Neural cell (in vitro differentiated cells): ENCODE data around the gene UQCR11.

ENCODE experiments used
- EP300 ChIP-seq: fragments of 450-650 bp; conservative IDR thresholded peaks from 2 replicates; pipeline ENCODE4 v1.6.1; 2014; ENCODE audit warnings: antibody characterized with exemption, mild to moderate bottlenecking, moderate library complexity; ENCODE audit not compliant: poor library complexity, severe bottlenecking
- EZH2 ChIP-seq: fragments of 200-600, 300-800 bp; shearing (Covaris generic), sonication (generic); IDR thresholded peaks from 2 replicates; pipeline ENCODE4 v1.6.1; 2014; ENCODE audit warnings: antibody characterized with exemption, low read length, borderline replicate concordance, mild to moderate bottlenecking; ENCODE audit not compliant: insufficient read depth, poor library complexity, severe bottlenecking
- POLR2AphosphoS5 ChIP-seq: IDR thresholded peaks from 2 replicates; pipeline ENCODE4 v1.6.1; 2012
- RAD21 ChIP-seq: fragments of 450-650 bp; conservative IDR thresholded peaks from 2 replicates; pipeline ENCODE4 v1.6.1; 2014; ENCODE audit warnings: antibody characterized with exemption, mild to moderate bottlenecking, moderate library complexity
- SMC3 ChIP-seq: fragments of 450-650 bp; conservative IDR thresholded peaks from 2 replicates; pipeline ENCODE4 v1.6.1; 2014; ENCODE audit warnings: antibody characterized with exemption, mild to moderate bottlenecking, moderate library complexity; ENCODE audit not compliant: poor library complexity
- TAF1 ChIP-seq: IDR thresholded peaks from 2 replicates; pipeline ENCODE4 v1.6.1; 2012; ENCODE audit warnings: low read depth
- TF ChIP-seq, protein P1 (sequence below): fragments of 450-650 bp; IDR thresholded peaks from 2 replicates; pipeline ENCODE4 v1.5.1; 2014; ENCODE audit warnings: antibody characterized with exemption, mild to moderate bottlenecking, moderate library complexity; ENCODE audit not compliant: poor library complexity, severe bottlenecking
- TF ChIP-seq, protein P2 (sequence below): IDR thresholded peaks from 2 replicates; pipeline ENCODE4 v1.6.1; 2012; ENCODE audit warnings: borderline replicate concordance

DNA sequence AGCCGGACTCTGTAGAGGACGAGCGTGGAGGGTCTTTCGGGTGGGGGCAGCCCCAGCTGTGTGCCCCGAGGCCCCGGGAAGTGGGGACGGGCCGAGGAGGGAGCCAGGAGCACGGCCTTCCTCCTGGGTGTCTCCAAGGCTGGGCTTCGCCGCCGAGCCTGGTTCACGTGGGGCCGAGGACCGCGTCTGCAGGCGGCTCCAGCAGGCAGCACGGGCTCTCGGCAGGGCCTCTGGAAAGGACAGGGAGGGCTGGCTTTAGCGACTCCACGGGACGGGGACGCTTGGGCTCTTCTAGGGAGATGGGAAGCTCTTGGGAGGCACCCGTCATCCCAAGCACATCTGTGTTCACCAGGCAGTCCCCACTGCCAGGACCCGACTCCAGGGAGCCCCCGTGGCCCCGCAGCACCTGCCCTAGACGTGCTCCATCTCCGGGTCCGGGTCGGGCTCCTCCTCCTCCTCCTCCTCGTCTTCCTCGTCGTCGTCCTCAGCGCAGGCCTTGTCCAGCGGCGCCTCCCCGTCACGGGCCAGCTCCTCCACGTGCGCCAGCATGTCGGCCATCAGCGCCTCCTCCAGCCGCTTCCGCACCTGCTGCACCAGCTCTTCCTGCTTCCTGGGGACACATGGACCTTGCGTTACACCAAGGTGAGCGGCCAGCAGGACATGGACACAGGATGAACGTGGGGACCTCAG is 27.2 kb downstream of the UQCR11 start:
- TF ChIP-seq, protein P1, sequence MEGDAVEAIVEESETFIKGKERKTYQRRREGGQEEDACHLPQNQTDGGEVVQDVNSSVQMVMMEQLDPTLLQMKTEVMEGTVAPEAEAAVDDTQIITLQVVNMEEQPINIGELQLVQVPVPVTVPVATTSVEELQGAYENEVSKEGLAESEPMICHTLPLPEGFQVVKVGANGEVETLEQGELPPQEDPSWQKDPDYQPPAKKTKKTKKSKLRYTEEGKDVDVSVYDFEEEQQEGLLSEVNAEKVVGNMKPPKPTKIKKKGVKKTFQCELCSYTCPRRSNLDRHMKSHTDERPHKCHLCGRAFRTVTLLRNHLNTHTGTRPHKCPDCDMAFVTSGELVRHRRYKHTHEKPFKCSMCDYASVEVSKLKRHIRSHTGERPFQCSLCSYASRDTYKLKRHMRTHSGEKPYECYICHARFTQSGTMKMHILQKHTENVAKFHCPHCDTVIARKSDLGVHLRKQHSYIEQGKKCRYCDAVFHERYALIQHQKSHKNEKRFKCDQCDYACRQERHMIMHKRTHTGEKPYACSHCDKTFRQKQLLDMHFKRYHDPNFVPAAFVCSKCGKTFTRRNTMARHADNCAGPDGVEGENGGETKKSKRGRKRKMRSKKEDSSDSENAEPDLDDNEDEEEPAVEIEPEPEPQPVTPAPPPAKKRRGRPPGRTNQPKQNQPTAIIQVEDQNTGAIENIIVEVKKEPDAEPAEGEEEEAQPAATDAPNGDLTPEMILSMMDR, result no peak
- no peak for TF ChIP-seq TAF1
- TF ChIP-seq POLR2AphosphoS5, result no peak
- TF ChIP-seq EP300, result no peak
- no peak for TF ChIP-seq EZH2
- TF ChIP-seq, protein P2, sequence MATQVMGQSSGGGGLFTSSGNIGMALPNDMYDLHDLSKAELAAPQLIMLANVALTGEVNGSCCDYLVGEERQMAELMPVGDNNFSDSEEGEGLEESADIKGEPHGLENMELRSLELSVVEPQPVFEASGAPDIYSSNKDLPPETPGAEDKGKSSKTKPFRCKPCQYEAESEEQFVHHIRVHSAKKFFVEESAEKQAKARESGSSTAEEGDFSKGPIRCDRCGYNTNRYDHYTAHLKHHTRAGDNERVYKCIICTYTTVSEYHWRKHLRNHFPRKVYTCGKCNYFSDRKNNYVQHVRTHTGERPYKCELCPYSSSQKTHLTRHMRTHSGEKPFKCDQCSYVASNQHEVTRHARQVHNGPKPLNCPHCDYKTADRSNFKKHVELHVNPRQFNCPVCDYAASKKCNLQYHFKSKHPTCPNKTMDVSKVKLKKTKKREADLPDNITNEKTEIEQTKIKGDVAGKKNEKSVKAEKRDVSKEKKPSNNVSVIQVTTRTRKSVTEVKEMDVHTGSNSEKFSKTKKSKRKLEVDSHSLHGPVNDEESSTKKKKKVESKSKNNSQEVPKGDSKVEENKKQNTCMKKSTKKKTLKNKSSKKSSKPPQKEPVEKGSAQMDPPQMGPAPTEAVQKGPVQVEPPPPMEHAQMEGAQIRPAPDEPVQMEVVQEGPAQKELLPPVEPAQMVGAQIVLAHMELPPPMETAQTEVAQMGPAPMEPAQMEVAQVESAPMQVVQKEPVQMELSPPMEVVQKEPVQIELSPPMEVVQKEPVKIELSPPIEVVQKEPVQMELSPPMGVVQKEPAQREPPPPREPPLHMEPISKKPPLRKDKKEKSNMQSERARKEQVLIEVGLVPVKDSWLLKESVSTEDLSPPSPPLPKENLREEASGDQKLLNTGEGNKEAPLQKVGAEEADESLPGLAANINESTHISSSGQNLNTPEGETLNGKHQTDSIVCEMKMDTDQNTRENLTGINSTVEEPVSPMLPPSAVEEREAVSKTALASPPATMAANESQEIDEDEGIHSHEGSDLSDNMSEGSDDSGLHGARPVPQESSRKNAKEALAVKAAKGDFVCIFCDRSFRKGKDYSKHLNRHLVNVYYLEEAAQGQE, result no peak
- no peak for TF ChIP-seq RAD21
- no peak for TF ChIP-seq SMC3
